ENCODE results near the gene PARP2. TPM values are rescaled to one million over a fixed set of nuclear protein-coding genes. Genes with fewer than 3 reads are reported as not detected.

PARP2 gene
- total and polyA plus RNA-seq, 10 donors, result 9.1 to 25.0 (median 14.7) TPM

GRCh38 chr14:20375471-20375870, 32.0 kb downstream of the PARP2 start:
- DNase-seq, result no peak
- Histone ChIP-seq H3K27ac (no peak overlapping the region), H3K9me3 (no peaks in the 10 kb centered on the region), H3K36me3 (peaks cover 20 to 100% (median 98%) of the 10 kb centered on the region in 6 donors), H3K4me1 (no peaks in the 10 kb centered on the region), H3K27me3 (replicated peaks in 1 of 7) (no peaks in the 10 kb centered on the region), H3K4me3 (no peak overlapping the region)
- intact Hi-C loops (cut with DNase I; ENCODE audit: low total_unique reads), result no loop called here
- TF ChIP-seq CTCF (IDR thresholded peaks at IDR 0.05 in 8 of 11, conservative IDR thresholded peaks at IDR 0.05 in 3 of 11) (no peak), POLR2AphosphoS5 (IDR thresholded peaks at IDR 0.05) (no peak), POLR2A (IDR thresholded peaks at IDR 0.05) (no peak)
- 86 to 91% (median 88%) methylated on average over 3 of the region's 3 CpGs for WGBS, 5 donors

- 91 to 96% (median 94%) methylated on average over 12 of the region's 12 CpGs for WGBS, 5 donors
- peaks cover 20 to 100% (median 98%) of the 10 kb centered on the region in 6 donors for H3K36me3 ChIP-seq
Observed at GRCh38 chr14:20376071-20376588, 32.7 kb downstream of the PARP2 start.

GRCh38 chr14:20377171-20377570, 33.7 kb downstream of the PARP2 start:
- WGBS, 5 donors, result 90 to 99% (median 96%) methylated on average over 2 of the region's 2 CpGs
- H3K36me3 ChIP-seq, result peaks cover 20 to 100% (median 99%) of the 10 kb centered on the region in 6 donors
- no peak for DNase-seq
- H3K4me1 ChIP-seq, result no peaks in the 10 kb centered on the region
- H3K4me3 ChIP-seq, result no peak overlapping the region
- TF ChIP-seq CTCF (IDR thresholded peaks at IDR 0.05 in 8 of 11, conservative IDR thresholded peaks at IDR 0.05 in 3 of 11), result no peak
- no peak for TF ChIP-seq POLR2A (IDR thresholded peaks at IDR 0.05)
- no peak for TF ChIP-seq POLR2AphosphoS5 (IDR thresholded peaks at IDR 0.05)
- no peak overlapping the region for H3K27ac ChIP-seq
- H3K9me3 ChIP-seq, result no peaks in the 10 kb centered on the region
- intact Hi-C loops (cut with DNase I; ENCODE audit: low total_unique reads), result no loop called here
- no peaks in the 10 kb centered on the region for H3K27me3 ChIP-seq (replicated peaks in 1 of 7)

More at GRCh38 chr14:20376071-20376588, 32.7 kb downstream of the PARP2 start:
- TF ChIP-seq POLR2A (IDR thresholded peaks at IDR 0.05), result no peak
- peak in 1 of 3 donors; percentile 11 for TF ChIP-seq POLR2AphosphoS5 (IDR thresholded peaks at IDR 0.05)
- TF ChIP-seq CTCF (IDR thresholded peaks at IDR 0.05 in 8 of 11, conservative IDR thresholded peaks at IDR 0.05 in 3 of 11), result no peak
- Histone ChIP-seq H3K27me3 (replicated peaks in 1 of 7) (no peaks in the 10 kb centered on the region), H3K4me3 (no peak overlapping the region), H3K4me1 (no peaks in the 10 kb centered on the region), H3K9me3 (no peaks in the 10 kb centered on the region), H3K27ac (no peak overlapping the region)
- intact Hi-C loops (cut with DNase I; ENCODE audit: low total_unique reads), result no loop called here
- no peak for DNase-seq

- TF ChIP-seq POLR2AphosphoS5 (IDR thresholded peaks at IDR 0.05) (no peak), CTCF (IDR thresholded peaks at IDR 0.05 in 8 of 11, conservative IDR thresholded peaks at IDR 0.05 in 3 of 11) (no peak), POLR2A (IDR thresholded peaks at IDR 0.05) (no peak)
- Histone ChIP-seq H3K27me3 (replicated peaks in 1 of 7) (no peaks in the 10 kb centered on the region), H3K4me1 (no peaks in the 10 kb centered on the region), H3K4me3 (no peak overlapping the region), H3K27ac (no peak overlapping the region), H3K36me3 (peaks cover 9 to 100% (median 100%) of the 10 kb centered on the region in 6 donors), H3K9me3 (no peaks in the 10 kb centered on the region)
- DNase-seq, result no peak
- WGBS, 5 donors, result 38 to 74% (median 64%) methylated on average over 1 of the region's 1 CpG
- intact Hi-C loops (cut with DNase I; ENCODE audit: low total_unique reads), result no loop called here
Observed at GRCh38 chr14:20379743-20380142, 36.3 kb downstream of the PARP2 start.

All from spleen (tissue), 11 donors.